Bone marrow (tissue), 2 donors: ENCODE results near the gene PBX1.

Experiments used
- DNase-seq, 2 donors: peaks; one replicate each; lab custom pipeline; 2025; lab: John Stamatoyannopoulos, UW

The PBX1 gene

GRCh38 chr1:164700683-164701082, 141.7 kb downstream of the PBX1 start:
- DNase-seq, result no peak

DNA sequence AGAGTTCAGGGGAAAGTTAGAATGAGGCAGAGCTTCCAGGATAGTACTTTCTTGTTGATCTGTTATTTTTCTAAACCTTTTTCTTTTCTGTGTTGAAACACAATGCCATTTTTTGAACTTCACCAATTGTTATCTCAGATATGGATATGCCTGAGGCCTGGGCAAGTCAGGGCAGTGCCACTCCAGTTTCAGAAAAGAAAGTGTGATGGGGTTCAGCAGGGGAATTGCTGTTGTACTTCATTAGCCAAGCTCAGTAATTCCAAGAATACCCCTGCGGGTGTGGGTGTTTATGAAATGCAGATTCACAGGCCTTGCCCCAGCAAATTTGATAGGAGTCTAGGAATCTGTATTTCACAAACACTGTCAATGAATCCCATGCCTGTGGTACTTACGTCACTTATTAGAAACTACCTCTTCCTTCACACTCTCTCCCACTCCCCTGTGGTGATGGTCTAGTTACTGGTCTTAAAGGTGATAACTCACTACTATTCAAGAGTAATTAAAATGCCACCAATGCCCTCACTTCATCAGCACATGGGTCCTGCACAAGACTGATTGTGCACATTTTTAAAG, 142.3 kb downstream of the PBX1 start:
- no peak for DNase-seq

- no peak for DNase-seq
Observed at GRCh38 chr1:164702216-164702615, 143.2 kb downstream of the PBX1 start.

GRCh38 chr1:164702664-164703063, 143.7 kb downstream of the PBX1 start:
- no peak for DNase-seq

DNA sequence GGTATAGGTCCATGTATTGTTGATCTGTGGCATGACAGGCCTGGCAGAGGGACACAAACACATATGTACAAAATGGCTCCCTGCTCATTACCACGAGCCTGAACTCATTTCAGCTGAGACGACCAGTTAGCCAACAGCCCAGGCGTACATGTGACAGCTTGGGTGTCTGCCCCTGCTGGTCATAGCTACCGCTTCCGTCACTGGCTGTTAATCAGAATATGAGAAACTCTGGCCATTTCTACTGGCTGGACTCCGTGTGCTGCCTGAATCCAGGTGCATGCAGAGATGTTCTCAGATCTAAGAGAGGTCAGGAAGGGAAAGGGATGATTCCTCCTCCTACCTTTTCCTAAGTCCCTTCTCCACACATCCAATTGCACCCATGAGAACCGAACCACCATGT, 144.5 kb downstream of the PBX1 start:
- DNase-seq, result no peak

DNA sequence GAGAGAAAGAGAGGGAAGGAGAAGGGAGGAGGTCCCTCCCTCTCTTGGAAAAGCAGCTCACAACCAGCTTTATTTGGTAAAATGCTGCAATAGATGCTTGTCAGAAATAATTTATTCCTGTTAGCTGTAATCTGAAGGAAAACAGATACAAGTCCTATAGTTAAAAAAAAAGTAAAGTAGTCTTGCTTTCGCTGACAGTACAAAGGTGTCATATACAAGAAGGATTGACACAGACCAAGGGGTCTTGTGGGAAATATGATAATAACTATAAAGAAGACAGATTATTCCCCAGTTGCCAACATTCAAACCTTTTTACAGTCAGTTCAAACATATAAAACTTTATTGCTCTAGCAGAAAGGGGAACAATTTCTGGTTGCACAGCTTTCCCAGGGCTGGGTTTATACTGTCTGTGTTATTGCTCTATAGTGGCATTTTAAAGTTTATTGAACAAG, 145.0 kb downstream of the PBX1 start:
- DNase-seq, result no peak

GRCh38 chr1:164704954-164705353, 146.0 kb downstream of the PBX1 start:
- DNase-seq, result no peak

DNA sequence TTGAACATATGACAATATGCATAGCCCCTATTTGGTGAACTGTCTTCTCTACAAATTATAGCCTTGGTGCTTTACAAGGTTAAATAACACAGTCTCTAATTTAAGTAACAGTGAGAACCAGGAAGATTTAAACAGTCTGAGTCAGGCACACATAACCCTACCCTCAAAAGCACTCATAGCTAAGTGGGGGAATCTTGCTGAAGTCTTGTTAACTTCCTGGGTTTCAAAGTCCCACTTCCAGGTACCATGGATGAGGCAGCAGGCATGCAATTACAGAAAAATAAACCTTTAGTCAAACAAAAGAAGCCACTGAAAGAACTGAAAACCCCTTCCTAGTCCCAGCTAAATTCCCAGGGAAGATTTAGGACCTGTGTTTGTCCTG, 147.6 kb downstream of the PBX1 start:
- DNase-seq, result no peak

DNA sequence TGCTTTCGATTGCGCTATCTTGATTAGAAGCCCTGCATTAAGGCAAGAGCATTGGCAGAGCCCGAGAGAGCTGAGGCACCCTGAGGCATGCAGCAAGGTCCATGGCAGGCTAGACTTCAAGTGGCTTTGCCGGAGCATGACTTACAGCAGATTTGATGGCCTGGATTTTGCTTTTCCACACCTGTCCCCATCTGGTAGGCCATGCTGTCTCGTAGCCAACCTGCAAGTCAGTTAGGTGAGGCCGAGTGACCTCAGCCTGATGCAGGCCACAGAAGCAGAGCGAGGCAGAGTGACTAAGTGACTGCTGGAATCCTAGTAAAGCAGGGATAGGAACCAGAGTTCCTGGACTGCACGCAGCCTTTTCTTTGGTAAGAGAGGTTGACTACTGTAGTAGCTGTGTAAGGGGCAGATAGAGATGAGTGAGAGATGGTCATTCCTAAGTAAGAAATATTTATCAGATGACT, 148.9 kb downstream of the PBX1 start:
- no peak for DNase-seq

DNA sequence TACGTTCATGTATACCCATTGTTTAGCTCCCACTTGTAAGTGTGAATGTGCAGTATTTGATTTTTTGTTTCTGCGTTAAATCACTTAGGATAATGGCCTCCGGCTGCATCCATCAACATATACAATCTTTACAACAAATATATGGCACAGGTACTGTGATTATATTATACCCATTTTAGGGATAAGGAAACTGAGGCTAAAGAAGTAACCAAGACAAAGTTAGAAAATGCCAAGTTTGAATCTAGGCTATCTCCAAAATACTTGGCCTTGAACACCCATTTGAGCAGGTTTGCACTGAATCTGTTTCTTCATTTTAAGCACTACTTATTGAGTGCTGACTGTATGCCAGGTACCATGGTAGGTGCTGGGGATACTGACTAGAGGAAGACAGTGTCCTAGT, 149.6 kb downstream of the PBX1 start:
- DNase-seq, result no peak

DNA sequence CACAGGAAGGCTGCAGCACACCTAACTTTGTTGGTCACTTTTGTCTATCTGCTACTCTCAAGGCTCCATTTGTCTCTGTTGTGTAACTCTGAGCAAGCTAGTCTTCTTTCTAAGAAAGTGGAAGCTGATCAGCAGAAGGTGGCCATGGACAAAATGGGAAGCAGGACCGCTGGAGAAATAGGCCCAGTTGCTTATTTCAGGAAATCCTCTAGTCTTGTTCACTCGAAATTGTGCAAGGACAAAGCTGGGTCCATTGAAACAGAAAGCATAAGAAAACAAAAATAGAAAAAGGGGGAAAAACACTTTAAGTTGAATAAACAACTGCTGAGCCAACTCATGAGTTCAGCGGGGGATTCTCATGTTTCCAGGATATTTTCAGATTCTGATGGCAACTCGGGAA, 150.1 kb downstream of the PBX1 start:
- no peak for DNase-seq

GRCh38 chr1:164709541-164710278, 150.7 kb downstream of the PBX1 start:
- no peak for DNase-seq

DNA sequence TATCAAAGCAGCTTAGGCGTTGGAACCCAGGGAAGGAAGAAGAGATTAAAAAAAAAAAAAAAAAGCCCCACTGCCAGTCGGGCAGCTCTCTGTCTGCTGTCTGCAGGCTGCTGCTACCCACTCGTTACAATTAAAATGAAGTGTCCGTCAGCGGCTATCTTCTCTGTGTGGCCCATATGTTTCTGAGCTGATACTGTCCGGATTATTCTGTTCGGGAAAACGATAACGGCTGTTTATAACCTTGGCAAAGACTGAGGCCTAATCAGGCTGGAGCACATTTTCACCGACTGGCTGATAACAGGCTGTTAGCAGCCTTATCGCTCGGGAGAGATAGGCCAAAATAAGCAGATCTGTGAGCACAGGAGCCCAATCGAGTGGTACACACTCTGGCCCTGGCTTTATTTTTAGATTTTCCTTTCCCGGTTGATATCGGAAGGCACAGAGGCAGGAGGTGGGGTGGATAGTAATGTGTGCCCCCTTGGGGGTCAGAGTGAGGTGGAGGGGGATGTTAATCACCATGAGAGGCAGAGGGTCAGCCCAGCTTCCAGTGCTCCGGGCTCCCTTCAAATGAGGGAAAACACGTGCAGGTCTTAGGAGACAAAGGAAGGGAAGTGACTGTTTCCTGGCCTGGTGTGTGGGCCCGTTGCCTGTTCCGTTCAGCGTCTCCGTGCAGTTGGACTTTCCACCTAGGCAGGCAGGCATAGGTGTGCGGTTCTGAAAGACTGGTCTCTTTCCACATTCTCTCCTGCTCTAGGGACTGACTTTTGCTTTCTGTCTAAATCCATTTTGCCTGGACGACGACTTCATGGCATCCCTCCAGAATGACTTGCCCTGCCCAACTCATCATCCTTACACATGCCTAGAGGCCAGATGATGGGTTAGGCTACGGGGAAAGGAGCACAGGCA, 153.4 kb downstream of the PBX1 start:
- DNase-seq, result no peak

- DNase-seq, result no peak
Observed at GRCh38 chr1:164713456-164714207, 154.6 kb downstream of the PBX1 start.

- DNase-seq, result no peak
Observed at GRCh38 chr1:164716992-164717703, 158.2 kb downstream of the PBX1 start.

GRCh38 chr1:164718821-164719220, 159.8 kb downstream of the PBX1 start:
- DNase-seq, result no peak

GRCh38 chr1:164719676-164720439, 160.9 kb downstream of the PBX1 start:
- no peak for DNase-seq

DNA sequence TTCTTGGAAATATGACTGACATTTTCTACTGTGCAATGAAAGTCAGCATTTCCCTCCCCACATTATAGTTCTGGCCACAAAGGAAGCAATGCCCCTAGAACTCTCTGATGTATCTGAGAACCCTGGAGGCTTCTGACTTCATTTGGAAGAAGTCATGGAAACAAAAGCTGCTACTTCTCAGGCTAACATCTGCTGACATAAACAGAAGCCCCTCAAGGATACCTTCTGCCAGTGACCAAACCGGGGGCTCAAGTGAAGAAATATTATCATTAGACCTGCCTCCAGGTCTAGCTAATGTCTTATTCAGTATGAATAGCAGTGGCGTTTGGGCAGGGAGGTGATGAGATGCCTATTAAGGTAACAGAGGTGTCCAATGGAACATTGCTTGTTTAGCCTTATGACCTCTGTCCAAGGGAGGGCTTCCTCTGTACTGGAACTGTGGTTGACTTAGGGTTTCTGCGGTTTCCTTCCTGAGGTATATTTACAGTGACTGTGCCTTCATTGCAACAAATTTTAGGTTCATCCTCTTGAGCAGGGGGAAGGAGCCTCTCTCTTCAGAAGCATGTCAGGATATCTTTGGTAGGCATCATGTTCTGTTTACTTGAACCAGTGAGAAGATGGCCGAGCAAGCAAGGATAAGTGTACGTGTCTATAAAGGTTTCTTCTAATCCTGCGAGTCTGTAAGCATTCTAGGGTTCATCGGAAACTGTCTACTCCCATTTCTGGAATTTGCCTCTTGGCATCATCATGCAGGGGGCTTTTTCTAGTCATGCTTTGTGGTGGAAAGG, 161.7 kb downstream of the PBX1 start:
- no peak for DNase-seq

DNA sequence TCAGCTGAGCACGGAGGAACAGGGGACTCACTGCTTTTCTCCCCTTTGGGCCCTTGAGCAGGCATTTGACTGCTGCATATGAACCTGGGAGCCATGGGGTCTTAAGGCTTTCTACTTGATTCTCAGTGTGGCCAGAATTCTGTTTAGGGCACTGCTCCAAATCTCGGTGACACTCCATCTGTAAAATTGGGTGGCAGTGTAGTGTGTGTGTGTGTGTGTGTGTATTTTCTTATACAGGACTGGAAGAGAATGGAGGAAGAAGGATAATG, 162.2 kb downstream of the PBX1 start:
- DNase-seq, result no peak

DNA sequence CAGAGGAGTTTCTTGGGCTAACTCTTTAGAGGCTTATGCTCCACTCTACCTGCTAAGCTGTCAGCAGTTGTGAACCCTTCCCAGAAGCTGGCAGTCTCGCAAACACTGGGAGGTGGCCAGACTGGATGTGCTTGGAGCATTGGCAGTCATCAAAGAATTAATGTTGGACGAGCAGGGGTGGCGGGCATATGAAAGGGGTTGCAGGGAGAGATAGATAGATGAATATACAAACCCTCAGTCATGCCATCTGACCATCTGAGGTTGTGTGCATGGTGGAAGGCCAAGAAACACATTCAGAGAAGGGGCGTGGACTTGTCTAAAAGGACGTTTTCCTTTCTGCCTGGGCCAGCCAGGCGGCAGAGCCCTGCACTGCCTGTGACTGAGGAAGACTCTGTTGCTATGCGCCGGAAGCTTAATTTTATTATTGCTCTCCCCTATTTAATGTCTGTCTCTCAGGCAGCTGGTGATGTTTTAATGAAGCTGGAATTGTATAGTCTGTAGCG, 164.4 kb downstream of the PBX1 start:
- DNase-seq, result no peak
